ENCODE results near the gene PPM1H. TPM values are rescaled to one million over a fixed set of nuclear protein-coding genes. Genes with fewer than 3 reads are reported as not detected.
A peak's percentile ranks its signal among the peaks of the same experiment; 100 is the strongest.

PPM1H gene
- total RNA-seq, 1 donor from 2014 or later, result 6.3 TPM

- Mint-ChIP-seq H3K36me3 (ENCODE audit: unreplicated experiment) (no peaks in the 10 kb centered on the region), H3K27me3 (ENCODE audit: unreplicated experiment) (peaks cover 10% of the 10 kb centered on the region), H3K27ac (ENCODE audit: unreplicated experiment) (no peak overlapping the region), H3K4me3 (ENCODE audit: unreplicated experiment) (no peak overlapping the region), H3K9me3 (ENCODE audit: unreplicated experiment) (peaks cover 6% of the 10 kb centered on the region), H3K4me1 (ENCODE audit: low read depth, unreplicated experiment) (peaks cover 5% of the 10 kb centered on the region)
- peak; percentile 34 for TF ChIP-seq CTCF (IDR thresholded peaks at IDR 0.05; ENCODE audit: partially characterized antibody, unreplicated experiment)
- no peak for DNase-seq
Measured at GRCh38 chr12:62599854-62600437, 335.0 kb downstream of the PPM1H start.

- no peak overlapping the region for H3K4me3 Mint-ChIP-seq (ENCODE audit: unreplicated experiment)
- TF ChIP-seq CTCF (IDR thresholded peaks at IDR 0.05; ENCODE audit: partially characterized antibody, unreplicated experiment), result no peak
Measured at GRCh38 chr12:62598846-62599245, 336.1 kb downstream of the PPM1H start.

GRCh38 chr12:62597253-62597652 is 337.7 kb downstream of the PPM1H start:
- H3K4me1 Mint-ChIP-seq (ENCODE audit: low read depth, unreplicated experiment), result peaks cover 5% of the 10 kb centered on the region
- H3K36me3 Mint-ChIP-seq (ENCODE audit: unreplicated experiment), result no peaks in the 10 kb centered on the region
- H3K27me3 Mint-ChIP-seq (ENCODE audit: unreplicated experiment), result no peaks in the 10 kb centered on the region
- no peak overlapping the region for H3K27ac Mint-ChIP-seq (ENCODE audit: unreplicated experiment)
- no peak for DNase-seq
- TF ChIP-seq CTCF (IDR thresholded peaks at IDR 0.05; ENCODE audit: partially characterized antibody, unreplicated experiment), result no peak
- no peaks in the 10 kb centered on the region for H3K9me3 Mint-ChIP-seq (ENCODE audit: unreplicated experiment)
- no peak overlapping the region for H3K4me3 Mint-ChIP-seq (ENCODE audit: unreplicated experiment)

More at GRCh38 chr12:62598846-62599245, 336.1 kb downstream of the PPM1H start:
- Mint-ChIP-seq H3K36me3 (ENCODE audit: unreplicated experiment) (no peaks in the 10 kb centered on the region), H3K9me3 (ENCODE audit: unreplicated experiment) (no peaks in the 10 kb centered on the region), H3K27ac (ENCODE audit: unreplicated experiment) (no peak overlapping the region), H3K27me3 (ENCODE audit: unreplicated experiment) (peaks cover 5% of the 10 kb centered on the region), H3K4me1 (ENCODE audit: low read depth, unreplicated experiment) (peaks cover 5% of the 10 kb centered on the region)
- no peak for DNase-seq

Small RNAs within 50 kb of the gene (microRNA-seq; reads per million reads assigned to microRNA genes)
- 146 reads per million, percentile 77 among the genes with 10 or more reads in this experiment for gene MIRLET7I (ENCODE audit: unreplicated experiment)

Other genes starting within 250 kb of the PPM1H start
- gene AVPR1A, start 216.1 kb upstream of the PPM1H start, total RNA-seq (ENCODE audit: unreplicated experiment), result not detected